Gastroesophageal sphincter (tissue), 2 donors: ENCODE data around the gene HIVEP2.

Experiments
- EP300 ChIP-seq: sonication (generic); formaldehyde crosslinking; IDR thresholded peaks from one replicate; pipeline ENCODE4 v1.6.1; 2017; ENCODE audit warnings: antibody characterized with exemption, mild to moderate bottlenecking
- POLR2A ChIP-seq, 2 donors: fragments of 450-650 bp; IDR thresholded peaks; one replicate each; pipeline ENCODE4 v1.6.1; 2017; ENCODE audit warnings: antibody characterized with exemption in 2 of 2, mild to moderate bottlenecking in 2 of 2, moderate library complexity in 1 of 2

DNA sequence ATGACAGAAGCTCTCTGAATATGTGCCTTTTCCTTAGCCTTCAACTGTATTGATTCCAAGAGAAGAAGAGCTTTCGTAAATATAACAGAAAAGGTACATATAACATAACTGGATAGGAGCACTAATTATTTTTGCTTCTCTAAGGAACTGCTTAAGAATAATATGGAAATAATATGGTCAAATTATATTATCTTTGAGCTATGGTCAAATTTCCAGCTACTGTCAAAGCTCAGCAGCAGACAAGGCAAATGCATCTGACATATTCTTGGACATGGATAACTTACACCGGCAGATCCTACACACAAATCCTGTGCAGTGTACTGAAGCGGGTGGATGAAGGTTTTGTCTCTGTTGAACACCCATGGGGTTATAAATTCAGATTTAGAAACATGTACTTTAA lies 150.6 kb downstream of the HIVEP2 start:
- TF ChIP-seq EP300 = no peak
- TF ChIP-seq POLR2A (IDR thresholded peaks at IDR 0.05) = no peak
